ENCODE data around the gene REPIN1. TPM values are rescaled to one million over a fixed set of nuclear protein-coding genes. Genes with fewer than 3 reads are reported as not detected.

REPIN1 gene
- total RNA-seq, 3 donors from 2014 or later (not counting 1 experiment from before 2014, with no cell fraction given) = 58.9 to 79.4 (median 76.5) TPM

DNA sequence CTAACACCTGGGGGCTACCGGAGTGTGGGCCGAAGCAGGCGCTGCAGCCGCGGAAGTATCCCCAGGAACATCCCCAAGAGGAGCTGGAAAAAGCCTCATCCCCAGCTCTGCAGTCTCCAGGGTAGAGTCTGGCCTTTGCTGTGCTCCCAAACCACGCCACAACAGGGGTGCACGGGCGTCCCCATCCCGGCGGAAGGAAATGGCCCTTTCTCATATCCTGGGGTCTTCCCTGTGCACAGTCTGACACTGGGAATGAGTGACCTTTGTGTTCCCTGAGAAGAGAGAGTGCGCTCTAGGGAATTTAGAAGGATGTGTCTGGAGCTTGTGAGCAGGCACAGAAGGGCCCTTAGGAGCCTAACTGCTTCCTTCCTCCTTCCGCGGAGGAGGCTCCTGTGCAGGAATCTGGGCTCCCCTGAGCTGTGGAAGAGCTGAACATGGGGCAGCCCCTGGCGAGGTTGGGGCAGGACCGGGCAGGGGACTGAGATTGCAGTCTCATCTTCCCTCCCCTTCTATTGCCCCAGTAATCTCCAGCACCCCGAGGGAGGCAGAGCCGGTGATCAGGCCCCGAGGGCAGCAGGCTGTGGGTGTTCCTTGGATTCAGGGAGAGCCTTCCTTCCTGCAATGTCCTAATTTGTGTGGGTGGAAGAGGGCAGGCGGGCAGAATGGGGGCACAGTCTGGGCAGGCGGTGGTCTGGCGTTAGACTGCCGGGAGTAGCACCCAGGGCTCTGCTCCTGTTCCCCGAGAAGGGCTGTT, 1.3 kb downstream of the REPIN1 start:
- Histone ChIP-seq H3K27me3 (ENCODE audit: control insufficient read depth, insufficient read depth, low read length) (no peaks in the 10 kb centered on the region), H3K4me3 (ENCODE audit: low read length) (peak overlapping the region; percentile 99), H3K36me3 (ENCODE audit: control insufficient read depth, insufficient read depth, low read length) (peaks cover 20% of the 10 kb centered on the region), H3K27ac (ENCODE audit: low read length) (peak overlapping the region; percentile 75), H3K4me1 (ENCODE audit: control insufficient read depth, insufficient read depth, low read length) (peaks cover 41% of the 10 kb centered on the region), H3K9me3 (ENCODE audit: control insufficient read depth, insufficient read depth, low read length) (no peaks in the 10 kb centered on the region)
- TF ChIP-seq, protein P1, sequence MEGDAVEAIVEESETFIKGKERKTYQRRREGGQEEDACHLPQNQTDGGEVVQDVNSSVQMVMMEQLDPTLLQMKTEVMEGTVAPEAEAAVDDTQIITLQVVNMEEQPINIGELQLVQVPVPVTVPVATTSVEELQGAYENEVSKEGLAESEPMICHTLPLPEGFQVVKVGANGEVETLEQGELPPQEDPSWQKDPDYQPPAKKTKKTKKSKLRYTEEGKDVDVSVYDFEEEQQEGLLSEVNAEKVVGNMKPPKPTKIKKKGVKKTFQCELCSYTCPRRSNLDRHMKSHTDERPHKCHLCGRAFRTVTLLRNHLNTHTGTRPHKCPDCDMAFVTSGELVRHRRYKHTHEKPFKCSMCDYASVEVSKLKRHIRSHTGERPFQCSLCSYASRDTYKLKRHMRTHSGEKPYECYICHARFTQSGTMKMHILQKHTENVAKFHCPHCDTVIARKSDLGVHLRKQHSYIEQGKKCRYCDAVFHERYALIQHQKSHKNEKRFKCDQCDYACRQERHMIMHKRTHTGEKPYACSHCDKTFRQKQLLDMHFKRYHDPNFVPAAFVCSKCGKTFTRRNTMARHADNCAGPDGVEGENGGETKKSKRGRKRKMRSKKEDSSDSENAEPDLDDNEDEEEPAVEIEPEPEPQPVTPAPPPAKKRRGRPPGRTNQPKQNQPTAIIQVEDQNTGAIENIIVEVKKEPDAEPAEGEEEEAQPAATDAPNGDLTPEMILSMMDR (IDR thresholded peaks at IDR 0.05) = no peak
- Mint-ChIP-seq H3K36me3 (no peaks in the 10 kb centered on the region), H3K27ac (peak overlapping the region; percentile 74 to 85), H3K4me3 (peak overlapping the region; percentile 96), H3K4me1 (peaks cover 13 to 45% of the 10 kb centered on the region in 2 donors), H3K9me3 (no peaks in the 10 kb centered on the region), H3K27me3 (ENCODE audit: low read depth in 2 of 2) (no peaks in the 10 kb centered on the region)
- ATAC-seq (no peak), DNase-seq (no peak)
- intact Hi-C loops (cut with micrococcal nuclease) = loop anchor here (1.0 to 2.0 kb wide), 2 partner anchors 9 to 35 kb away; partner anchors contain the start of gene ZNF775
- 51% methylated on average over 23 of the region's 23 CpGs for WGBS (ENCODE audit: insufficient coverage)

DNA sequence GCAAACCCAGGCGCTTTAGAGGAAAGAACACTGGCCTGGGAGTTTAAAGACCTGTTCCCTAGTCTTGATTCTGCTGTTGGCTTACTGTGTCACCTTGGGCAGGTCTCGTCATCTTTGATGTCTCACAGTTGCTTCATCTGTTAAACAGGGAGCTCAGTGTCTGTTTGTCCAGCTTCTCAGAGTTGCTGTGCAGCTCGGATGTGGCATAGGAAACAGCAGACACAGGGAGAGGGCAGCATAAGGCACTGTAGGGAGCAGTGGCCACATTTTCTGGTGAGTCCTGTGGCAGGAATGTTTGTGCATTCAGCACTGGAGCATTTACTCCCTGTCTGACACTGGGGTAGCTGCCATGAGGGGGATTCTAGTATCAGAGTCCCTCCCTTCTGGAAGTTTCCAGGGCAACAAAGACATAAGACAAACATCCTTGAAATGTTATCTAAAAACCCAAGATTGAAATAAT, 2.0 kb downstream of the REPIN1 start:
- no peaks in the 10 kb centered on the region for H3K9me3 Mint-ChIP-seq
- Histone ChIP-seq H3K4me3 (ENCODE audit: low read length) (no peak overlapping the region), H3K27ac (ENCODE audit: low read length) (no peak overlapping the region), H3K36me3 (ENCODE audit: control insufficient read depth, insufficient read depth, low read length) (peaks cover 20% of the 10 kb centered on the region), H3K27me3 (ENCODE audit: control insufficient read depth, insufficient read depth, low read length) (no peaks in the 10 kb centered on the region), H3K4me1 (ENCODE audit: control insufficient read depth, insufficient read depth, low read length) (peaks cover 41% of the 10 kb centered on the region), H3K9me3 (ENCODE audit: control insufficient read depth, insufficient read depth, low read length) (no peaks in the 10 kb centered on the region)
- H3K36me3 Mint-ChIP-seq = no peaks in the 10 kb centered on the region
- ATAC-seq (no peak), DNase-seq (no peak)
- H3K4me3 Mint-ChIP-seq = peak overlapping the region; percentile 96
- WGBS (ENCODE audit: insufficient coverage) = 89% methylated on average over 3 of the region's 3 CpGs
- intact Hi-C loops (cut with micrococcal nuclease) = no loop called here
- peaks cover 13 to 45% of the 10 kb centered on the region in 2 donors for H3K4me1 Mint-ChIP-seq
- no peaks in the 10 kb centered on the region for H3K27me3 Mint-ChIP-seq (ENCODE audit: low read depth in 2 of 2)
- peak overlapping the region; percentile 51 to 85 for H3K27ac Mint-ChIP-seq
- TF ChIP-seq, protein P1 (IDR thresholded peaks at IDR 0.05) = no peak

DNA sequence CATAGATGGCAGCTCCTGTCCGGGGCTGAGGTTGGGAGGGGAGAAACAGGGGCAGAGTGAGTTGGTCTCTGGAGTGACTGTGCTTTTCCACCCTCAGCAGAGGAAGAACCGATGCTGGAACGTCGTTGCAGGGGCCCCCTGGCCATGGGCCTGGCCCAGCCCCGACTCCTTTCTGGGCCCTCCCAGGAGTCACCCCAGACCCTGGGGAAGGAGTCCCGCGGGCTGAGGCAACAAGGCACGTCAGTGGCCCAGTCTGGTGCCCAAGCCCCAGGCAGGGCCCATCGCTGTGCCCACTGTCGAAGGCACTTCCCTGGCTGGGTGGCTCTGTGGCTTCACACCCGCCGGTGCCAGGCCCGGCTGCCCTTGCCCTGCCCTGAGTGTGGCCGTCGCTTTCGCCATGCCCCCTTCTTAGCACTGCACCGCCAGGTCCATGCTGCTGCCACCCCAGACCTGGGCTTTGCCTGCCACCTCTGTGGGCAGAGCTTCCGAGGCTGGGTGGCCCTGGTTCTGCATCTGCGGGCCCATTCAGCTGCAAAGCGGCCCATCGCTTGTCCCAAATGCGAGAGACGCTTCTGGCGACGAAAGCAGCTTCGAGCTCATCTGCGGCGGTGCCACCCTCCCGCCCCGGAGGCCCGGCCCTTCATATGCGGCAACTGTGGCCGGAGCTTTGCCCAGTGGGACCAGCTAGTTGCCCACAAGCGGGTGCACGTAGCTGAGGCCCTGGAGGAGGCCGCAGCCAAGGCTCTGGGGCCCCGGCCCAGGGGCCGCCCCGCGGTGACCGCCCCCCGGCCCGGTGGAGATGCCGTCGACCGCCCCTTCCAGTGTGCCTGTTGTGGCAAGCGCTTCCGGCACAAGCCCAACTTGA, 2.7 kb downstream of the REPIN1 start:
- intact Hi-C loops (cut with micrococcal nuclease) = no loop called here
- peaks cover 41% of the 10 kb centered on the region for H3K4me1 ChIP-seq (ENCODE audit: control insufficient read depth, insufficient read depth, low read length)
- no peak overlapping the region for H3K4me3 ChIP-seq (ENCODE audit: low read length)
- Mint-ChIP-seq H3K36me3 (no peaks in the 10 kb centered on the region), H3K27me3 (ENCODE audit: low read depth in 2 of 2) (no peaks in the 10 kb centered on the region), H3K27ac (no peak overlapping the region), H3K4me1 (peaks cover 13 to 45% of the 10 kb centered on the region in 2 donors), H3K4me3 (no peak overlapping the region), H3K9me3 (no peaks in the 10 kb centered on the region)
- no peak overlapping the region for H3K27ac ChIP-seq (ENCODE audit: low read length)
- H3K36me3 ChIP-seq (ENCODE audit: control insufficient read depth, insufficient read depth, low read length) = peaks cover 20% of the 10 kb centered on the region
- no peaks in the 10 kb centered on the region for H3K9me3 ChIP-seq (ENCODE audit: control insufficient read depth, insufficient read depth, low read length)
- no peak for DNase-seq
- no peaks in the 10 kb centered on the region for H3K27me3 ChIP-seq (ENCODE audit: control insufficient read depth, insufficient read depth, low read length)
- WGBS (ENCODE audit: insufficient coverage) = 88% methylated on average over 48 of the region's 48 CpGs
- no peak for ATAC-seq
- TF ChIP-seq, protein P1 (IDR thresholded peaks at IDR 0.05) = no peak

All from natural killer cell (primary cell).